NCI-H69 (cell line): Measurements from ENCODE around the gene RIMKLA.

Experiments
- DNase-seq: peaks from one replicate; lab custom pipeline; 2025; lab: John Stamatoyannopoulos, UW

RIMKLA gene

DNA sequence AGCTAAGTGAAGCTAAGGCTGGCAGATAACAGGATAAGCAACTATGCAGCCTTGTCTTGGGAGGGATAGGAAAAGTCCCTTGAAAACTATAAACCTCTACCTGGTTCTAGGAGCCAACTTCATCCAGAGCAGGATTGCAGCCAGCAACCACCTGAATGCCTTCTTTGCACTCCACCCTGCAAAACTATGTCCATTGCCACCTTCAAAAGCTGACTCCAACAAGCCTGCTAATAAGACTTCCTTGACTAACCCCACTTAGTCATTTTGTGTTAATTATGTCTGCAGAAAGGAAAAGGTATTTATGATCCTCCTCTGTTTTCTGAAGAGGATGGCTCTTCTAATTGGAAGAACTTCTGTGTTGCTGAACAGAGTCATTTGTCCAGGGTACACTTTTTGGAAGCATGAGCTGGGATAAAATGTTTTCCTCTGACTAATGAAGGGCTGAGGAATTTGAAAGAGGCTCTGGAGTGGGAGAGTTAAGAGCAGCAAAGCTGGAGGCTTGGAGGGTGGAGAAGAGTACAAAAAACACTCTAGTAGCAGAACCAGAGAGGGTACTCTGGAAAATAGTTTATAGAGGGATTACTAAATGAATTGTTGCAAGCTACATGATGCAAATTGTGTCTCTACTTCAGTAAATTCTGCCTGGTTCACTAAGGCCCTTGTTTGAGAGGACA, 9.6 kb upstream of the RIMKLA start:
- no peak for DNase-seq

DNA sequence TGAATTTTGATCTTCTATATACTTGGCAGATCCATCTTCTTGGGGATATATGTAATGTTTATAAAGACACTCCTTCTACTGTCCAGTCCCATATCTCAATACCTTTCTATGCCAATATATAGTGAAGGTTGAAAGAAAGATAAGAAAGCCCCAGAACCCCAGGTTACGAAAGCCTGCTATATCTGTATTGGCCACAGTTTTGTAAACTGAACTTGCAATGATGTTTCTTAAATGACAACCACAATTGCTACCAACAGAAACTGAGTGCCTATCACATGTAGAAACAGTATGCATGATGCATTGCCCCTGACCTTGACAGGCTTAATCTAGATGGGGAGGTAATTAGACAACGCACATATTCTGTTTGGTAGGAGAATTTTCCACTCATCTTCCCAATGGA, 7.8 kb upstream of the RIMKLA start:
- no peak for DNase-seq

DNA sequence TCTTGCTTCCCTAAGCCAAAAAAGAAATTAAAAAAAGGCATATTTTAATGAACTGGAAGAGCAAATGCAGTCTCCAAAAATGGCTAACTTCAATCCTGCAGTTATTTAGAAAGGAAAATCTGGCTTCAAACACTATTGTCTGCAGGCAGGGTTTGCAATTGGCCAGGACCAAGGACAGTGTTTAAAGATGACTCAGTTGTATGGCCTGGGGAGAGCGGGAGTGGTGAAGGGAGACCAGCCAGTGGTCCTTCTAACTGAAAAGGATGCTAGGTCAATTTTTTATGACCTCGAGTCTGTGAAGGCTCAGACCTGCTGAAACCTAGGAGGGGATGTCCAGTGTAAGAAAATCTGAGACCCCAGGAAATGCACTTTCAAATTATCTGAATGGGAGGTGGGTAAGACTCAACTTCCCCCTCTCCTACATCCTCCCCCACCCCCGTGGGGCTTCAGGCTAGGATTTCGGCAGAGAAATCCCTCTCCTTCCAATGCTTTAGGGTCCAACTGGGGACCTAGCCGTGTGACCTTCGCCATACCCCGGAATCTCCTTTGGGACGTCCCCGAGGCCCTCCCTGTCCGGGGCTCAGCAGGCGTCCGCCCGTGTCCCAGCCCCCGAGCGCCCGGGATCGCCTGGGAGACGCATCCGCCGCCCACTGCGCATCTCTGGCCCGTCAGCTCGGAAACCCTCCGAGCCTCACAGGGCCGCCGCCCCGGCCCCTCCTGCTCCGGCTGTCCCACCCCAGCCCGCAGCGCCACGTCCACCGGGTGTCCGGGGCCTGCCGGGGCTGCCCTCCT, 602 bp upstream of the RIMKLA start:
- peak; percentile 78 for DNase-seq

DNA sequence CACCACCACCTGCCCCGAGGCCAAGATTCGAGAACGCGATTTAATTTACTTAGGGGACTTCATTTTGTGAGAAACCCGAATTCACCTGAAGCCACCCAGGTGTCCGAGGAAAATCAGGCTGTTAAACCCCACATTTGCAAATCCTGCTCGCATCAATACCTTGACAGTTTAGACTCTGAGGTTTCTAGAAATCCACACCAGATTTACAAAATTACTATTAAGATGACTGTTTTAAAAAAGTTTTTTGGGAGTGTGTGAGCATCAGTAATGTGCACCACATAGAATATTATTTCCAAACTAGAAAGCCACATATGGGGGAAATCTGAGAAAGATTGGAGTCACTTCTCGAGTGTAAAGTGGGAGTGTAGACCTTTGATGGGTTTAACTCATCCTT, 685 bp downstream of the RIMKLA start:
- peak; percentile 62 for DNase-seq

DNA sequence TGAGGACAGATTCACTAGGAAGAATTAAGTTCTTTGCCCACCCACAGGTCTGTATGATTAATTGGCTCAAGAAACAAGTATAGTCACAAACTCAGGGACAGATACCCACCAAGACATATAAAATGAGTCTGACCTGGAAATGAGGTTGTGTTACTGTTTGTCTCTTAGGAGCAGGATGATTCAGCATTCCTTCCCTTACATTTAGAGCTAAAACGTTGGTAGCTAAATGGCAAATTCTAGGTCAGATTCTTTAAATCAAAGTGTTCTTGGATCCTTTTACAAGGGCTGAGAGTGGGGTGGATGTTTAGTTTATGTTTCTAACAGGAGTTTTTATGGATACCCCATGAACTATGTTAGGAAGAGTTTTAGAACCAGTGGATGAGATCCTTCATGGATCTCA, 4.7 kb downstream of the RIMKLA start:
- DNase-seq = no peak

DNA sequence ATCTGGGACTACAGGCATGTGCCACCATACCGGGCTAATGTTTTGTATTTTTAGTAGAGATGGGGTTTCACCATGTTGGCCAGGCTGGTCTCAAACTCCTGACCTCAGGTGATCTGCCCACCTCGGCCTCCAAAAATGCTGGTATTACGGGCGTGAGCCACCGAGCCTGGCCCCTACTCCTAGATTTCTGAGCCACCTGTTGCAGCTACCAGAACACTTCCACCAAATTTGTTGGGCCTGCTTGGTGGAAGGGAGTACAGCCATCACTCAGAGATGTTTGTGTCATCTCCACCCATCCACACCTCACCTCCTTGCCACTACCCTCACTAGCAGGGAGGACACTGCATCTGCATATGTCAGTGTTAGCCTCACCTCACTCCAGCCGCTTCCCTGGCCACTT, 5.5 kb downstream of the RIMKLA start:
- no peak for DNase-seq

DNA sequence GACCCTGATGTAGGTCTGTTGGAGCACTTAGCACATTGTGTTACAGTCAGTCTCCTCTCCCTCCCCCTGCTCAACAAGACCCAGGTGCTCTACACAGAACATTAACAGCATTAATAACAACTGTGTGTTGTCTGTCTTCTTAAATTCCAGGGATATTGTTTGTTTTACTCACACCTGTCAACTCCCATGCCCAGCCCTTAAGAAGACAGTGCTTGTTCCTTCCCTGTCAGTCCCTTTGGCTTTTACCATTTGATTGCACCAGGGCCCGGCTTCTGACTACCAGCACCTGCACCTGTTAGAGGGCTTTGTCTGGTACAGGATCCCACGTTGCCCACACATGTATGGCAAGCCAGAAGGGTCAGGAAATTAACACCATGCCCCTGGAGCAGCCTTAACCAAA, 11.7 kb downstream of the RIMKLA start:
- peak; percentile 85 for DNase-seq

DNA sequence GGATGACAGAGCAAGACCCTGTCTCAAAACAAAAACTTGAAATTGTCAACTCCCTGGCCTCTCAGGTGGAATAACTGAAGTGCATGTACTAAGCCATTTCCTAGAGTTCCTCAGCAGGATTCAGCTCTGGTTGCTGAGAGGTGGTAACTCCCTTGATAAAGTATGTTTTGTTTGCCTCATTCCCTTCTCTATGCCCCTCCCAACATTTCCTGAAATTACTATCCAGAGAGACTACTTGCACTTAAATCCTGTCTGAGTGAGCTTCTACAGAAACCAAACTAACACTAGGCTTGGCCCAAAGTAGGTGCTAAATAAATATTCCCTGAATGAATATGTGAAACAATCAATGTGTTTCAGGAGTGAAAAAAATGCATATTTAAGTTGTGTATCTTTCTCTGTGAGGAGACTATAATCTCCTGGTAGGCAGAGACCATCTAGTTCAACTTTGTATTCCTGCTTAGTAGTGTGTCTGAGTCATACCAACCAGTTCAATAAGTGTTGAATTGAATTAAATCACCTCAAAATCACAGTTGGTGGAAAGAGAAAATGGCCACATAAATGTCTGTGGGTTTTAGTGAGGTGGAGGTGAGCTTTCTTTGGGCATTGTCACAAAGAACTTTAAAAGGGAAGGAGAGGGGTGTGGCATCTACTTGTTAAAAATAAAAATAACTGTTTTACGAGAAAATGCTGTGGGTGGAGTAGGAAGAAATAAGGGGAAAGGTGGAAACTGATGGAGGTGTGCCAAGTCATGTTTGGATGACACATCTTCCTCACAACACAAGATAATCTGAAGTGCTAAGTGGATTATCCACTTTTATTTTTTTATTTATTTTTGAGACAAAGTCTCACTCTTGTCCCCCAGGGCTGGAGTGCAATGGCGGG, 12.6 kb downstream of the RIMKLA start:
- DNase-seq = no peak

DNA sequence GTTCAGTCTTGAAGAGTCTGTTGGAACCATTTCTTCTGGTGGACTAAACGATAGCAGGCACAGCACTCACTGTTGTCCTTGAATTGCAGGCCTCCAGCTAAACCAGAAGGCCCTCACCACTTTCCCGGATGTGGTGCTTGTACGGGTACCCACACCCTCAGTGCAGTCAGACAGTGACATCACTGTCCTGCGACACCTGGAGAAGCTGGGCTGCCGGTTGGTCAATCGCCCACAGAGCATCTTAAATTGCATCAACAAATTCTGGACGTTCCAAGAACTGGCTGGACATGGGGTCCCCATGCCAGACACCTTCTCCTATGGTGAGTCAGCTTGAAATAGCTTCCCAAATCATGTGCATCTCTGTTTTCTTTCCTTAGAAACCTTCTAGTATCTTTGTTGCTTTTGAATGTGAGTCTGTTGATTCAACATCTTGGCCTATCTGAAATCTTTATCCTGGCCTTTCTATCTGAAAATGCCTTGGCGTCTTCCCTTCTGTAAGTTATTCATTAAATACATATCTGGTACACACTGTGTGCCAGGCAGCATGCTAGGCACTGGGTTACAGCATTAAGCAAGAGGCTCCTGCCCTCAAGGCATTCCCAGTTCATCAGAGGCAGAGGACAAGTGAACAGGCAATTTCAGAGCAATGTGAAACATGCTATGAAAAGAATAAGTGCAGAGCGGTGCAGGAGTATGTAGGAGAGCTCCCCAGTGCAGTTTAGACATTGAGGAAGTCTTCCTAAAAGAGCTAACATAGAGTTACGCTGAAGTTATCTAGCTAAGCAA, 18.9 kb downstream of the RIMKLA start:
- no peak for DNase-seq

DNA sequence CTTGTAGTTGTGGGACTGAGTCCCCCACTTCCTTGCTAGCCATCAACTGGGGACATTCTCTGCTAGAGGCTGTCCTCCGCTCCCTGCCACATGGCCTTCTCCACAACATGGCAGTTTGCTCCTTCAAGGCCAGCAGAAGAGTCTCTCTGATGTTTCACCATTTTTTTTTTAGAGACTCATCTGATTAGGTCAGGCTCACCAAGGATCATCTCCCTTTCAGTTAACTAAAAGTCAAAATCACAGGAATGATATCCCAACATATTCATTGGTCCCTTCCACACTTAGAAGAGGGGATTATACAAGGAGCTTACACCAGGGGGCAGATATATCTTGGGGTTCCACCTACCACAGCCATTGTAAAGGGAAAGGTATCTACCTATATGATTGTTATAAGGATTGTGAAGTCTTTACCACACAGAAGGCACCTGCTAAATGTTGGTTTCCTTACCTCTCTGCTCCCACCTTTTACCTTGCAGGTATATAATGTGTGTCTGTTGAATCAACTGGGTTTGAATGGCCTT, 23.3 kb downstream of the RIMKLA start:
- peak; percentile 7 for DNase-seq

DNA sequence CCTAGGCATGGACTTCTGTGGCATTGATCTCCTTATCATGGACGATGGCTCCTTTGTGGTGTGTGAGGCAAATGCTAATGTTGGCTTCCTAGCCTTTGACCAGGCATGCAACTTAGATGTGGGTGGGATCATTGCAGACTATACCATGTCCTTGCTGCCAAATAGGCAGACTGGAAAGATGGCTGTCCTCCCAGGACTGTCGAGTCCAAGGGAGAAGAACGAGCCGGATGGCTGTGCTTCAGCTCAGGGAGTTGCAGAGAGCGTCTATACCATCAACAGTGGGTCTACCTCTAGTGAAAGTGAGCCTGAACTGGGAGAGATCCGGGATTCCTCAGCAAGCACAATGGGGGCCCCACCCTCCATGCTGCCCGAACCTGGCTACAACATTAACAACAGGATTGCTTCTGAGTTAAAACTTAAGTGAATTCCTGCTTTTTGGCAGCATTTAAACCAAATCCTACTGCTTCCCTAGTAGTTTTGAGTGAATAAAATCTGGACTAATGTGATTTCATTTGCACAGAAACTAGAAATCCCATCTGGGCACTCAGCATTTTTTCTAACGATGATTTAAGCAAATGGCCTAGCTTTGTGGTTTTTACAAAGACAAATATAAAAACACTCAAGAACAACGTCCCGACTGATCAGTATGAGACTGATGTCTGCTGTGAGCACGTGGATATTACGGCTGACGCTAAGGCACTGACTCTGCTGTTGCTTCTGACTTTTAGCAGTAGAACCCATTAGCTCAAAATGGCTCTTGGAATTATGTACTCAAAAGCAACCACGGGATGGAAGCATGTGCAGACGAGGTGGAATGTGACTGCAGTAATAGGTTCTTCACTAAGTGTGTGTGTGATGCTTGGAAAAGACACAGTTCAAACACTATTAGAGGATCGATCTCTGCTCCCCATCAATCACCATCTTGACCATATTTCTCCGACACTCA, 34.2 kb downstream of the RIMKLA start:
- DNase-seq = no peak

DNA sequence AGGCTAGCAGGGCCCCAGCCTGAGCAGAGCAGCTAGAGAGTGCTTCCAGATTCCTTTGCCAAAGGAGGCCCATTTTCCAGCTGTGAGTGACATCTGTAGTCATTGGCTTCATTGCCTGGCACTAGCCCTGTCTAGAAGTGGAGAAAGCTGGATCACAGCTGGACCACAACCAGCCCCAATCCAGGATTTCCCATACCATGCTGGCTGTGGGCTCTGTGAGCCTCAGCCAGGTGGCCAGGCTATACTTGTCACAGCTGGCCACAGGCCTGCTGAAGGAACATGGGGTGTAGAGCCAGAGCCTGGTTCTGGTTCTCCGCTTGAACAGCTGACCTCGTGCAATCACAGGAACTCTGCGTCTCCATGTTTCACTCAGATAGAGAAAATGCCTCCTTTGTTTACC, 36.6 kb downstream of the RIMKLA start:
- no peak for DNase-seq

DNA sequence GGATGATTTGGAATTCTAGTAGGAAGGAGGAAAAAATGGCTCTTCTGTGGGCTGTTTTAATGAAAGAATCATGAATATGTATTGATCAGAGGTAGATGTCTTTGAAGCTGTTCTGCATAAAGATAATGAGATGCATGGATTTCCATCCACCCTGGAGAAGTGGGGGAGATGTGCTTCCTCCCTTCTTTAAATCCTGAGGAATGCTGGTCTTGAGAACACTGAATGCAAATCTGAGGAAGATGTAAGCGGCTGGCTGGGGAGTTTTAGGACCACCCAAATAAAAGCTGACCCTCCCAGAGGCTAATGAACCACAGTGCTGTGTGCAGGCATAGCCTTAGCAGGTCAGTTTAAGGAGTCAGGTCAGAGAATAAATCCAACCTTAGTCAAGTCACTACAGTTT, 37.9 kb downstream of the RIMKLA start:
- DNase-seq = no peak

DNA sequence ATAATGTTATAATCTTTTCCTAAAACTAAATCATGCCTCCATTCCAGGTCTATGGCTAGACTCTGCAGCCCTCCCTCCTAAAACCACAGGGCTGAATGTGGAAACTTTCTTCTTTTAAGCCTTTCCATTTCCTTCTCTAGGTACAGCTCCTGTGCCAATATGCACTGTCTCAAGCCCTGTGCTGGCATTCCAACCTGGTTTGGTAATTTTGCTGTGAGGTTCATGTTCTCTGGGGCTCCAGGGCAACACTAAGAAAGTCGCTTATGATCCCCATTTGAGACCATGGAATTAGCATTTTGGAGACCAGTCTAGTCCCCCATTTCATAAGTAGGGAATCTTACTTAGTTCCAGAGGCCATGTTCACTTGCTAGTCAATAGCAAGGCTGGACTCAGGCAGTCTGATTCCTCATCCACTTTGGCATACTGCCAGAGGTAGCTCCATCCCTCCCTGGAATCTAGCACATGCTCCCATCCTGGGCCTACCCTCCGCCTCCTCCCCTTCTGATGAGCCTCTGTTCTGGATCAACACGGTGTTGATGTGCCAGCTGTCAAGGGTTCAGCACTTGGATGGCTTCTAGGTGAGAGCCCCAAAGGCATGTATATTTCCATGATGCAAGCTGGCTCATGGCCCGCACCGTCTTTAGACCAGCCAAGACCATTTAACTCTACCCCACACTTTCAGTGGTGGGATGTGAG, 38.7 kb downstream of the RIMKLA start:
- peak; percentile 78 for DNase-seq

DNA sequence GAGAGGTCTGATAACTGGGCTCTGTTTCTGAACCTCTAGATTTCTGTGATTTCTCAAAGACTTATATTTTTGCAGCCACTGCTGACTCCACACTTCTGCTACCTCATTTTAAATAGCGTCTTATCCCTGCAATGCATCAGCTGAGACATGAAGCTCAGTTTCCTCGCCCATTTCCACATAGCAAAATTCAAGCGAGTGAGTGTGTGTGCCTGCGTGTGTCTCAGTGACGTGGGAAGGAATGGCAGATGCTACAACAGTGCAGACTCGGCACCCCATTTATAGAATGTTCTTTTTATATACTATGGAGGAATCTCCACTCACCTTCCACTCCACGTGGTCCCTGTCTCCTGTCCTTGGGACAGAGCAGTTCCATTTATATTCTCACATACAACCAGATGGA, 39.5 kb downstream of the RIMKLA start:
- DNase-seq = no peak

DNA sequence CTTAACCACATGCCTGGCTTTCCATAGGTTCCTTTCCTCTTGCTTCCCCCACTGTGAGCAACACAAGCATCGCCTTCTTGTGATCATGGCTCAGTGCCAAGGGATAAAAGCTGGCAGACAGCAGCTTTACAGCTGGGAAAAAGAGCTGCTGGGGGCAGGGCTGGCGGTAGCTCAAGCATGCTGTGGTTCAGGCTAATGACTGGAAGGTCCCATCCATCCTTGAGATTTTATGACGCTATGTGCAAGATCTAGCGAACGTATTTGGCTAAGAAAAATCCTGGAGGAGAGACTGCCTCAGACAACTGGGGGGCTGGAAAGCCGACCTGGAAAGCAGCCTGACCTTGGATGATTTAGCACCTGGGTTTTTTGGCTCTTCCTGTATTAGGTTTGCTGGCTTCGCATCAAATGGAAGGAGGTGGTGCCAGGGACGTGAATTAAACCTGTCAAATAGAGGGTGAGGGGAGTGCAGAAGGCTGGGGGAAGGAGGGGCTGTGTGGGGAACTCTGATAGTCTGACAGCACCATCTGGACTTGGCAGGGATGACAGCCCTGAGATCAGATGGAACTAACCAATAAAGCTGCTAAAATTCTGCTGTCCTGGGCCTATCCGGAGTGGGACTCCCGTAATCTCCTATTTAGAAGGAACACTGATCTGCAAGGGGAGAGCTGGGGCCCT, 40.5 kb downstream of the RIMKLA start:
- peak; percentile 94 for DNase-seq

DNA sequence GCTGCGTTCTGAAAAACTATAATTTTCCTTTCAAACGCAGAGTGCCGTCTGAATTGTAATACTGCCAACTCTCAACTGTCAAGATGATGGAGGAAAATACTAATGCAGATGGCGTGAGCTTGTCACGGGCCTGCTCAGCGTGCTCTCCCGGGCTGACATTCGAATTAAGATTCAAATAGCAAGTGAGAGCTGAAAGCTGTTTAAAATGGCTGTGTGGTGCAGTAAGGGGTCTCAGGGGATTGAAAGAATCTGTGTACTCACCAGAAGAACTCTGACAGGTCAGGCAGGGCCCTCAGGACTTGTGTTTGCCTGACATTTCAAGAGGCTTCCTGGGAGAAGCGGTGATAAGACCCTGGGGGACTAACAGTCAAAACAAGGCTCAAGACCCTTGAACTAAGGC, 42.1 kb downstream of the RIMKLA start:
- DNase-seq = peak; percentile 83

DNA sequence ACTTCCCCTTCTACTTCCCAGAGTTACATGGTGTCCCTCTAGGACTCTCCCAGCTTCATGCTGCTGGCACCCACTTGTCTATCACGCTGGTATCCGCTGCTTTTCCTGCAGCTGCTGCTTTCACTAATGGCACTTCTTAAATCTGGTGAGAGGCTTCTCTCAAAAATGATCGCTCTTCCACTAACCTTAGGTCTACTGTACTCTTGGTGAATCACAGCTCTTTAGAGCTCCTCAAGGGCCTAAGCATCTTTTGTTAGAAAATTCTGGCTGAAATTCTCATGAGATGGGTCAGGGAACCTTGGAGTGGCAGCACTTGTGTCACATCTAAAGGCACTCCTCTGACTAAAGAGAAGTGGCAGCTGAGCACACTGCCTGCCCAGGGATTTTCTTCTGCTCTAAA, 43.1 kb downstream of the RIMKLA start:
- DNase-seq = peak; percentile 23

DNA sequence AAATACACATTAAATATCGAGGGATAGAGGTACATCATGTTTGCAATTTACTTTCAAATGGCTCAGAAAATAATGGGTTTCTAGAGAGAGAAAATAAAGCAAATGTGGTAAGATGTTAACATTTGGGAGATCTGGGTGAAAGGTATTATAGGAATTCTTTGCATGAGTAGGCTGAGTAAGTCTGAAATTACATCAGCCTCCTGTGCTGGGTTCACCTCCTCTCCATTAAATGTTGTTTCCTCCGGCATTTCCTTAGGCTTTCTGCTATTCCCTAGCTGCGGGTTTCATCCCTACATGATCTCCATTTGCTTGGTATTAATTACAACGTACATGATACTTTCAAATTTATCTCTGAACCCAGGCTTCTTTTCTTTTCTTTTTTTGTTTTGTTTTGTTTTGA, 43.6 kb downstream of the RIMKLA start:
- DNase-seq = no peak
